ENCODE data around the gene FBXW7. TPM values are rescaled to one million over a fixed set of nuclear protein-coding genes. Genes with fewer than 3 reads are reported as not detected.
A peak's percentile ranks its signal among the peaks of the same experiment; 100 is the strongest.

FBXW7 gene
- total and polyA plus RNA-seq, 2 donors (not counting 1 experiment from before 2014, with no cell fraction given): 16.3 to 68.7 TPM

GRCh38 chr4:152540293-152540674 lies 4.4 kb upstream of the FBXW7 start:
- H3K4me1 ChIP-seq (ENCODE audit: control insufficient read depth, extremely low read depth, insufficient read depth, low read length): peaks cover 3% of the 10 kb centered on the region
- H3K9ac ChIP-seq (ENCODE audit: insufficient read depth, low read length): no peak overlapping the region
- DNase-seq (ENCODE audit: low read depth in 2 of 2): no peak
- no peak overlapping the region for H3K4me3 ChIP-seq (replicated peaks in 1 of 4; ENCODE audit: control extremely low read depth in 1 of 4, insufficient read depth in 1 of 4, low read depth in 3 of 4, low read length in 4 of 4)
- H4K20me1 ChIP-seq (ENCODE audit: control insufficient read depth, extremely low read depth, insufficient read depth, low read length): no peaks in the 10 kb centered on the region
- H3K4me2 ChIP-seq (ENCODE audit: extremely low read depth, insufficient read depth, low read length): no peak overlapping the region
- TF ChIP-seq, protein P1, sequence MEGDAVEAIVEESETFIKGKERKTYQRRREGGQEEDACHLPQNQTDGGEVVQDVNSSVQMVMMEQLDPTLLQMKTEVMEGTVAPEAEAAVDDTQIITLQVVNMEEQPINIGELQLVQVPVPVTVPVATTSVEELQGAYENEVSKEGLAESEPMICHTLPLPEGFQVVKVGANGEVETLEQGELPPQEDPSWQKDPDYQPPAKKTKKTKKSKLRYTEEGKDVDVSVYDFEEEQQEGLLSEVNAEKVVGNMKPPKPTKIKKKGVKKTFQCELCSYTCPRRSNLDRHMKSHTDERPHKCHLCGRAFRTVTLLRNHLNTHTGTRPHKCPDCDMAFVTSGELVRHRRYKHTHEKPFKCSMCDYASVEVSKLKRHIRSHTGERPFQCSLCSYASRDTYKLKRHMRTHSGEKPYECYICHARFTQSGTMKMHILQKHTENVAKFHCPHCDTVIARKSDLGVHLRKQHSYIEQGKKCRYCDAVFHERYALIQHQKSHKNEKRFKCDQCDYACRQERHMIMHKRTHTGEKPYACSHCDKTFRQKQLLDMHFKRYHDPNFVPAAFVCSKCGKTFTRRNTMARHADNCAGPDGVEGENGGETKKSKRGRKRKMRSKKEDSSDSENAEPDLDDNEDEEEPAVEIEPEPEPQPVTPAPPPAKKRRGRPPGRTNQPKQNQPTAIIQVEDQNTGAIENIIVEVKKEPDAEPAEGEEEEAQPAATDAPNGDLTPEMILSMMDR (conservative IDR thresholded peaks at IDR 0.05 in 1 of 2, IDR thresholded peaks at IDR 0.05 in 1 of 2; ENCODE audit: low read depth in 1 of 2, low read length in 2 of 2): no peak
- no peak for TF ChIP-seq EZH2 (IDR thresholded peaks at IDR 0.05; ENCODE audit: low read length, missing control alignments)
- no peaks in the 10 kb centered on the region for H3K27me3 ChIP-seq (ENCODE audit: control insufficient read depth, insufficient read depth, low read length)
- no peak overlapping the region for H3K27ac ChIP-seq (ENCODE audit: insufficient read depth, low read length)
- no peak overlapping the region for H2AFZ ChIP-seq (ENCODE audit: low read length)
- no peaks in the 10 kb centered on the region for H3K9me3 ChIP-seq (ENCODE audit: control insufficient read depth, insufficient read depth, low read depth, low read length)
- peaks cover 37% of the 10 kb centered on the region for H3K79me2 ChIP-seq (ENCODE audit: control insufficient read depth, insufficient read depth, low read length)
- no peaks in the 10 kb centered on the region for H3K36me3 ChIP-seq (ENCODE audit: control insufficient read depth, insufficient read depth, low read length)

DNA sequence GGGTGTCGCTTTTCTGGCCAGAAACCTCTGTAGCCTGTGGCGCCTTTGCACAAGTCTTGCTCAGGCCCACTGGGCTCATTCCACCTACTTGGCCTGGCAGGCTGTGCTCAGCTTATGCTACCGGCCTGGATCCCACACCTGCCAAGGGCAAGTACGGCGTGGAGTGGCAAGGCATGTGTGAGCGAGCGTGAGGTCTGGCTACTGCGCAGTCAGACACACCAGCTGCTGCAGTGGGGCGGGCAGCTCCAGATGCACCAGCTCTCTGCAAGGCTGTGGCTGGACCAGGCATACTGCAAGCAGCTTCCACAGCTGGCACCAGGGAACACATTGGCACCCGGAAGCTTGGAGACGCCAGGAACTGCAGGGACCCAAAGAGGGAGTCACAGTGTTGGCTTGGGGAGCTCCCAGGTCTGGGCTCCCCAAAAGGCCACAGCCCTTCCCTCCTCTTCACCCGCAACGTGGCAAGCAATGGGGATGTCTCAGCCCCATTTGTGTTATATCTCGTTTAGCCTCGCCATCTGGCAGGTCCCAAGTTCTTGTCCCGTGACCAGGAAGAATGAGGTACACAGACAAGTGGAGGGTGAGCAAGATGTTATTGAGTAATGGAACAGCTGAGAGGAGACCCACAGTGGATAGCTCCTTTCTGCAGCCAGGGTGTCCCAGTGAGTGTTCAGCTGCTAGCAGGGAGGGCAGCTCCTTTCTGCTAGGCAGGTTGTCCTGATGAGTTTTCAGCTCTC lies 3.8 kb upstream of the FBXW7 start:
- TF ChIP-seq EZH2 (IDR thresholded peaks at IDR 0.05; ENCODE audit: low read length, missing control alignments): no peak
- TF ChIP-seq, protein P1 (conservative IDR thresholded peaks at IDR 0.05 in 1 of 2, IDR thresholded peaks at IDR 0.05 in 1 of 2; ENCODE audit: low read depth in 1 of 2, low read length in 2 of 2): no peak
- H2AFZ ChIP-seq (ENCODE audit: low read length): no peak overlapping the region
- no peak overlapping the region for H3K9ac ChIP-seq (ENCODE audit: insufficient read depth, low read length)
- H3K36me3 ChIP-seq (ENCODE audit: control insufficient read depth, insufficient read depth, low read length): no peaks in the 10 kb centered on the region
- H3K79me2 ChIP-seq (ENCODE audit: control insufficient read depth, insufficient read depth, low read length): peaks cover 42% of the 10 kb centered on the region
- H4K20me1 ChIP-seq (ENCODE audit: control insufficient read depth, extremely low read depth, insufficient read depth, low read length): no peaks in the 10 kb centered on the region
- H3K4me2 ChIP-seq (ENCODE audit: extremely low read depth, insufficient read depth, low read length): no peak overlapping the region
- no peak for DNase-seq (ENCODE audit: low read depth in 2 of 2)
- H3K27ac ChIP-seq (ENCODE audit: insufficient read depth, low read length): no peak overlapping the region
- H3K9me3 ChIP-seq (ENCODE audit: control insufficient read depth, insufficient read depth, low read depth, low read length): no peaks in the 10 kb centered on the region
- H3K4me1 ChIP-seq (ENCODE audit: control insufficient read depth, extremely low read depth, insufficient read depth, low read length): peaks cover 3% of the 10 kb centered on the region
- no peak overlapping the region for H3K4me3 ChIP-seq (replicated peaks in 1 of 4; ENCODE audit: control extremely low read depth in 1 of 4, insufficient read depth in 1 of 4, low read depth in 3 of 4, low read length in 4 of 4)
- no peaks in the 10 kb centered on the region for H3K27me3 ChIP-seq (ENCODE audit: control insufficient read depth, insufficient read depth, low read length)

- H3K9me3 ChIP-seq (ENCODE audit: control insufficient read depth, insufficient read depth, low read depth, low read length): no peaks in the 10 kb centered on the region
- H3K9ac ChIP-seq (ENCODE audit: insufficient read depth, low read length): no peak overlapping the region
- H3K4me3 ChIP-seq (replicated peaks in 1 of 4; ENCODE audit: control extremely low read depth in 1 of 4, insufficient read depth in 1 of 4, low read depth in 3 of 4, low read length in 4 of 4): peak overlapping the region in 1 of 4 experiments; percentile 99
- DNase-seq (ENCODE audit: low read depth in 2 of 2): no peak
- H3K27me3 ChIP-seq (ENCODE audit: control insufficient read depth, insufficient read depth, low read length): no peaks in the 10 kb centered on the region
- no peaks in the 10 kb centered on the region for H3K36me3 ChIP-seq (ENCODE audit: control insufficient read depth, insufficient read depth, low read length)
- H4K20me1 ChIP-seq (ENCODE audit: control insufficient read depth, extremely low read depth, insufficient read depth, low read length): no peaks in the 10 kb centered on the region
- H3K27ac ChIP-seq (ENCODE audit: insufficient read depth, low read length): no peak overlapping the region
- TF ChIP-seq EZH2 (IDR thresholded peaks at IDR 0.05; ENCODE audit: low read length, missing control alignments): no peak
- TF ChIP-seq, protein P1 (conservative IDR thresholded peaks at IDR 0.05 in 1 of 2, IDR thresholded peaks at IDR 0.05 in 1 of 2; ENCODE audit: low read depth in 1 of 2, low read length in 2 of 2): no peak
- H3K4me2 ChIP-seq (ENCODE audit: extremely low read depth, insufficient read depth, low read length): peak overlapping the region; percentile 79
- no peak overlapping the region for H2AFZ ChIP-seq (ENCODE audit: low read length)
- H3K4me1 ChIP-seq (ENCODE audit: control insufficient read depth, extremely low read depth, insufficient read depth, low read length): peaks cover 3% of the 10 kb centered on the region
- peaks cover 58% of the 10 kb centered on the region for H3K79me2 ChIP-seq (ENCODE audit: control insufficient read depth, insufficient read depth, low read length)
Measured at GRCh38 chr4:152537881-152538280, 2.0 kb upstream of the FBXW7 start.
